HepG2 (cell line): ENCODE measurements around the gene TAF1C. TPM values are rescaled to one million over a fixed set of nuclear protein-coding genes. Genes with fewer than 3 reads are reported as not detected.

Experiments used
- BCL6 ChIP-seq: IDR thresholded peaks from 2 replicates; pipeline ENCODE4 v1.6.1; 2016; ENCODE audit warnings: missing genetic modification reagents, missing compliant biosample characterization
- EEA1 ChIP-seq: sonication (generic); formaldehyde crosslinking; IDR thresholded peaks from 2 replicates; pipeline ENCODE4 v1.5.1; 2020; ENCODE audit warnings: mild to moderate bottlenecking, missing genetic modification reagents, borderline replicate concordance
- ELF3 ChIP-seq: IDR thresholded peaks from 2 replicates; pipeline ENCODE4 v1.6.1; 2016; ENCODE audit warnings: missing genetic modification reagents, missing compliant biosample characterization
- IKZF1 ChIP-seq: fragments of 450-650 bp; IDR thresholded peaks from 2 replicates; pipeline ENCODE4 v1.7.1; 2016
- MLLT10 ChIP-seq: sonication (generic); formaldehyde crosslinking; IDR thresholded peaks from 2 replicates; pipeline ENCODE4 v1.4.0; 2020; ENCODE audit warnings: missing genetic modification reagents
- NFRKB ChIP-seq: fragments of 450-650 bp; IDR thresholded peaks from 2 replicates; pipeline ENCODE4 v1.6.1; 2017
- POLR2G ChIP-seq: fragments of 200-400 bp; formaldehyde crosslinking; IDR thresholded peaks from 2 replicates; pipeline ENCODE4 v1.6.1; 2018; ENCODE audit warnings: mild to moderate bottlenecking, low read depth, low read length, moderate library complexity
- SMC3 ChIP-seq: IDR thresholded peaks from 2 replicates; pipeline ENCODE4 v1.6.1; 2011; ENCODE audit warnings: low read length, improper control_type of control experiment
- ZC3H13 ChIP-seq: sonication (generic); formaldehyde crosslinking; IDR thresholded peaks from 2 replicates; pipeline ENCODE4 v1.8.1; 2023; ENCODE audit warnings: mild to moderate bottlenecking, missing genetic modification reagents, moderate library complexity
- ZNF253 ChIP-seq: sonication (generic); formaldehyde crosslinking; IDR thresholded peaks from 2 replicates; pipeline ENCODE4 v1.8.0; 2022; ENCODE audit warnings: mild to moderate bottlenecking, missing genetic modification reagents, borderline replicate concordance
- ZNF256 ChIP-seq: sonication (generic); formaldehyde crosslinking; conservative IDR thresholded peaks from 2 replicates; pipeline ENCODE4 v1.4.0; 2020; ENCODE audit warnings: missing genetic modification reagents
- ZNF543 ChIP-seq: sonication (generic); formaldehyde crosslinking; IDR thresholded peaks from 2 replicates; pipeline ENCODE4 v1.4.0; 2020; ENCODE audit warnings: mild to moderate bottlenecking, missing genetic modification reagents
- ZNF768 ChIP-seq: sonication (generic); formaldehyde crosslinking; IDR thresholded peaks from 2 replicates; pipeline ENCODE4 v1.4.0; 2020; ENCODE audit warnings: missing genetic modification reagents
- polyA plus RNA-seq, 8 experiments: library from polyadenylated mRNA; depleted of rRNA in 3 of 8; stranded (reverse) in 7 of 8; unstranded in 1 of 8; fragments of >200 nt; fragmentation: Illumina TruSeq in 4 of 8; extraction: Trizol in 4 of 8; gene quantifications; 2 replicates each; pipeline versions ENCODE4 v1.2.1 to v1.2.3, GENCODE V29; 2011 to 2016; ENCODE audit warnings: low read depth in 4 of 8, missing spikeins in 1 of 8, mixed read lengths in 1 of 8; ENCODE audit not compliant: insufficient read depth in 1 of 8
- total RNA-seq, 5 experiments: library from RNA; depleted of rRNA; stranded (reverse); fragments of >200 nt; fragmentation: Illumina TruSeq; extraction: Trizol; gene quantifications; 2 replicates each; pipeline ENCODE4 v1.2.3, GENCODE V29; 2016; ENCODE audit warnings: low read depth in 1 of 5
- TF ChIP-seq, protein P1 (sequence below): sonication (generic); formaldehyde crosslinking; IDR thresholded peaks from 2 replicates; pipeline ENCODE4 v1.4.0; 2020; ENCODE audit warnings: missing genetic modification reagents
- TF ChIP-seq, protein P2 (sequence below): sonication (generic); formaldehyde crosslinking; IDR thresholded peaks from 2 replicates; pipeline ENCODE4 v1.9.0; 2021; ENCODE audit warnings: missing genetic modification reagents, mild to moderate bottlenecking, borderline replicate concordance
- TF ChIP-seq, protein P3 (sequence below): sonication (generic); formaldehyde crosslinking; IDR thresholded peaks from 2 replicates; pipeline ENCODE4 v1.4.0; 2020; ENCODE audit warnings: missing genetic modification reagents
- TF ChIP-seq, protein P4 (sequence below): sonication (generic); formaldehyde crosslinking; IDR thresholded peaks from 2 replicates; pipeline ENCODE4 v1.4.0; 2020; ENCODE audit warnings: mild to moderate bottlenecking, missing genetic modification reagents
- TF ChIP-seq, protein P5 (sequence below): sonication (generic); formaldehyde crosslinking; IDR thresholded peaks from 2 replicates; pipeline ENCODE4 v1.4.0; 2020; ENCODE audit warnings: missing genetic modification reagents, borderline replicate concordance

TAF1C gene
- total and polyA plus RNA-seq, 2 of the 13 experiments (the other 11 are each of a cell fraction or from before 2014, with no cell fraction given), result 15.6 to 20.8 TPM

DNA sequence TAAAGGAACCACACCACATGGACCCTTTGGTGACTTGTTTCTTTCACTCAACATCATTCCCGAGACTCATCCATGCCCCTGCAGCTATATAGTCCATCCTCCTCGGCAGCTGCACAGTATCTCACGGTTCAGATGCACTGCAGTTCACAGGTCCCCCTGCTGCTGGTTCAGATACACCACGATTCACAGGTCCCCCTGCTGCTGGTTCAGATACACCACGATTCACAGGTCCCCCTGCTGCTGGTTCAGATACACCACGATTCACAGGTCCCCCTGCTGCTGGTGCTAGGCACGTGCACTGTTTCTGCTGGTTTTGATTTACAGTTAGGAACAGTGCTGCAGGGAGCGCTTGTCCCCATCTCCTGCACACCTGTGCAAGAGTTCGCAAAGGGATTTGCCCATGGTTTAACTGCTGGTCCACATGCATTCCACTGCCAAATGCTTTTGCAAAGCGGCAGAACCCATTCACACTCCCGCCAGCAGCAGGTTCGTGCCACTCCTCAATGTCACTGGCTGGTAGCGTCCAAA lies 45.6 kb downstream of the TAF1C start (continued):
- TF ChIP-seq ZNF768 (CRISPR knock-in tag) (no peak), NFRKB (no peak), ZNF543 (CRISPR knock-in tag) (0 out of 2 replicates have a peak, but pooled peaks have one; percentile 18), BCL6 (CRISPR knock-in tag) (no peak), ZNF256 (CRISPR knock-in tag) (no peak), ZC3H13 (CRISPR knock-in tag) (no peak), POLR2G (no peak), MLLT10 (CRISPR knock-in tag) (no peak), EEA1 (CRISPR knock-in tag) (no peak), ELF3 (no peak), IKZF1 (no peak), ZNF253 (no peak), SMC3 (peak; percentile 81)
- TF ChIP-seq, protein P1, sequence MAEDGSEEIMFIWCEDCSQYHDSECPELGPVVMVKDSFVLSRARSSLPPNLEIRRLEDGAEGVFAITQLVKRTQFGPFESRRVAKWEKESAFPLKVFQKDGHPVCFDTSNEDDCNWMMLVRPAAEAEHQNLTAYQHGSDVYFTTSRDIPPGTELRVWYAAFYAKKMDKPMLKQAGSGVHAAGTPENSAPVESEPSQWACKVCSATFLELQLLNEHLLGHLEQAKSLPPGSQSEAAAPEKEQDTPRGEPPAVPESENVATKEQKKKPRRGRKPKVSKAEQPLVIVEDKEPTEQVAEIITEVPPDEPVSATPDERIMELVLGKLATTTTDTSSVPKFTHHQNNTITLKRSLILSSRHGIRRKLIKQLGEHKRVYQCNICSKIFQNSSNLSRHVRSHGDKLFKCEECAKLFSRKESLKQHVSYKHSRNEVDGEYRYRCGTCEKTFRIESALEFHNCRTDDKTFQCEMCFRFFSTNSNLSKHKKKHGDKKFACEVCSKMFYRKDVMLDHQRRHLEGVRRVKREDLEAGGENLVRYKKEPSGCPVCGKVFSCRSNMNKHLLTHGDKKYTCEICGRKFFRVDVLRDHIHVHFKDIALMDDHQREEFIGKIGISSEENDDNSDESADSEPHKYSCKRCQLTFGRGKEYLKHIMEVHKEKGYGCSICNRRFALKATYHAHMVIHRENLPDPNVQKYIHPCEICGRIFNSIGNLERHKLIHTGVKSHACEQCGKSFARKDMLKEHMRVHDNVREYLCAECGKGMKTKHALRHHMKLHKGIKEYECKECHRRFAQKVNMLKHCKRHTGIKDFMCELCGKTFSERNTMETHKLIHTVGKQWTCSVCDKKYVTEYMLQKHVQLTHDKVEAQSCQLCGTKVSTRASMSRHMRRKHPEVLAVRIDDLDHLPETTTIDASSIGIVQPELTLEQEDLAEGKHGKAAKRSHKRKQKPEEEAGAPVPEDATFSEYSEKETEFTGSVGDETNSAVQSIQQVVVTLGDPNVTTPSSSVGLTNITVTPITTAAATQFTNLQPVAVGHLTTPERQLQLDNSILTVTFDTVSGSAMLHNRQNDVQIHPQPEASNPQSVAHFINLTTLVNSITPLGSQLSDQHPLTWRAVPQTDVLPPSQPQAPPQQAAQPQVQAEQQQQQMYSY (CRISPR knock-in tag), result no peak
- TF ChIP-seq, protein P2, sequence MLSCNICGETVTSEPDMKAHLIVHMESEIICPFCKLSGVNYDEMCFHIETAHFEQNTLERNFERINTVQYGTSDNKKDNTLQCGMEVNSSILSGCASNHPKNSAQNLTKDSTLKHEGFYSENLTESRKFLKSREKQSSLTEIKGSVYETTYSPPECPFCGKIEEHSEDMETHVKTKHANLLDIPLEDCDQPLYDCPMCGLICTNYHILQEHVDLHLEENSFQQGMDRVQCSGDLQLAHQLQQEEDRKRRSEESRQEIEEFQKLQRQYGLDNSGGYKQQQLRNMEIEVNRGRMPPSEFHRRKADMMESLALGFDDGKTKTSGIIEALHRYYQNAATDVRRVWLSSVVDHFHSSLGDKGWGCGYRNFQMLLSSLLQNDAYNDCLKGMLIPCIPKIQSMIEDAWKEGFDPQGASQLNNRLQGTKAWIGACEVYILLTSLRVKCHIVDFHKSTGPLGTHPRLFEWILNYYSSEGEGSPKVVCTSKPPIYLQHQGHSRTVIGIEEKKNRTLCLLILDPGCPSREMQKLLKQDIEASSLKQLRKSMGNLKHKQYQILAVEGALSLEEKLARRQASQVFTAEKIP (CRISPR knock-in tag), result no peak
- TF ChIP-seq, protein P3, sequence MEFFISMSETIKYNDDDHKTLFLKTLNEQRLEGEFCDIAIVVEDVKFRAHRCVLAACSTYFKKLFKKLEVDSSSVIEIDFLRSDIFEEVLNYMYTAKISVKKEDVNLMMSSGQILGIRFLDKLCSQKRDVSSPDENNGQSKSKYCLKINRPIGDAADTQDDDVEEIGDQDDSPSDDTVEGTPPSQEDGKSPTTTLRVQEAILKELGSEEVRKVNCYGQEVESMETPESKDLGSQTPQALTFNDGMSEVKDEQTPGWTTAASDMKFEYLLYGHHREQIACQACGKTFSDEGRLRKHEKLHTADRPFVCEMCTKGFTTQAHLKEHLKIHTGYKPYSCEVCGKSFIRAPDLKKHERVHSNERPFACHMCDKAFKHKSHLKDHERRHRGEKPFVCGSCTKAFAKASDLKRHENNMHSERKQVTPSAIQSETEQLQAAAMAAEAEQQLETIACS (CRISPR knock-in tag), result no peak
- TF ChIP-seq, protein P4, sequence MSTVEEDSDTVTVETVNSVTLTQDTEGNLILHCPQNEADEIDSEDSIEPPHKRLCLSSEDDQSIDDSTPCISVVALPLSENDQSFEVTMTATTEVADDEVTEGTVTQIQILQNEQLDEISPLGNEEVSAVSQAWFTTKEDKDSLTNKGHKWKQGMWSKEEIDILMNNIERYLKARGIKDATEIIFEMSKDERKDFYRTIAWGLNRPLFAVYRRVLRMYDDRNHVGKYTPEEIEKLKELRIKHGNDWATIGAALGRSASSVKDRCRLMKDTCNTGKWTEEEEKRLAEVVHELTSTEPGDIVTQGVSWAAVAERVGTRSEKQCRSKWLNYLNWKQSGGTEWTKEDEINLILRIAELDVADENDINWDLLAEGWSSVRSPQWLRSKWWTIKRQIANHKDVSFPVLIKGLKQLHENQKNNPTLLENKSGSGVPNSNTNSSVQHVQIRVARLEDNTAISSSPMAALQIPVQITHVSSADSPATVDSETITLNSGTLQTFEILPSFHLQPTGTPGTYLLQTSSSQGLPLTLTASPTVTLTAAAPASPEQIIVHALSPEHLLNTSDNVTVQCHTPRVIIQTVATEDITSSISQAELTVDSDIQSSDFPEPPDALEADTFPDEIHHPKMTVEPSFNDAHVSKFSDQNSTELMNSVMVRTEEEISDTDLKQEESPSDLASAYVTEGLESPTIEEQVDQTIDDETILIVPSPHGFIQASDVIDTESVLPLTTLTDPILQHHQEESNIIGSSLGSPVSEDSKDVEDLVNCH (CRISPR knock-in tag), result no peak
- TF ChIP-seq, protein P5, sequence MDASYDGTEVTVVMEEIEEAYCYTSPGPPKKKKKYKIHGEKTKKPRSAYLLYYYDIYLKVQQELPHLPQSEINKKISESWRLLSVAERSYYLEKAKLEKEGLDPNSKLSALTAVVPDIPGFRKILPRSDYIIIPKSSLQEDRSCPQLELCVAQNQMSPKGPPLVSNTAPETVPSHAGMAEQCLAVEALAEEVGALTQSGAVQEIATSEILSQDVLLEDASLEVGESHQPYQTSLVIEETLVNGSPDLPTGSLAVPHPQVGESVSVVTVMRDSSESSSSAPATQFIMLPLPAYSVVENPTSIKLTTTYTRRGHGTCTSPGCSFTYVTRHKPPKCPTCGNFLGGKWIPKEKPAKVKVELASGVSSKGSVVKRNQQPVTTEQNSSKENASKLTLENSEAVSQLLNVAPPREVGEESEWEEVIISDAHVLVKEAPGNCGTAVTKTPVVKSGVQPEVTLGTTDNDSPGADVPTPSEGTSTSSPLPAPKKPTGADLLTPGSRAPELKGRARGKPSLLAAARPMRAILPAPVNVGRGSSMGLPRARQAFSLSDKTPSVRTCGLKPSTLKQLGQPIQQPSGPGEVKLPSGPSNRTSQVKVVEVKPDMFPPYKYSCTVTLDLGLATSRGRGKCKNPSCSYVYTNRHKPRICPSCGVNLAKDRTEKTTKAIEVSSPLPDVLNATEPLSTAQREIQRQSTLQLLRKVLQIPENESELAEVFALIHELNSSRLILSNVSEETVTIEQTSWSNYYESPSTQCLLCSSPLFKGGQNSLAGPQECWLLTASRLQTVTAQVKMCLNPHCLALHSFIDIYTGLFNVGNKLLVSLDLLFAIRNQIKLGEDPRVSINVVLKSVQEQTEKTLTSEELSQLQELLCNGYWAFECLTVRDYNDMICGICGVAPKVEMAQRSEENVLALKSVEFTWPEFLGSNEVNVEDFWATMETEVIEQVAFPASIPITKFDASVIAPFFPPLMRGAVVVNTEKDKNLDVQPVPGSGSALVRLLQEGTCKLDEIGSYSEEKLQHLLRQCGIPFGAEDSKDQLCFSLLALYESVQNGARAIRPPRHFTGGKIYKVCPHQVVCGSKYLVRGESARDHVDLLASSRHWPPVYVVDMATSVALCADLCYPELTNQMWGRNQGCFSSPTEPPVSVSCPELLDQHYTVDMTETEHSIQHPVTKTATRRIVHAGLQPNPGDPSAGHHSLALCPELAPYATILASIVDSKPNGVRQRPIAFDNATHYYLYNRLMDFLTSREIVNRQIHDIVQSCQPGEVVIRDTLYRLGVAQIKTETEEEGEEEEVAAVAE (CRISPR knock-in tag), result no peak
